Tongue (tissue), 2 donors: ENCODE results near the gene SCAPER. TPM values are rescaled to one million over a fixed set of nuclear protein-coding genes. Genes with fewer than 3 reads are reported as not detected.

Experiments
- DNase-seq: peaks from one replicate; pipeline ENCODE4 v3.0.0-alpha.2; 2015
- total RNA-seq: library from RNA; depleted of rRNA; stranded (reverse); fragments of >200 nt; gene quantifications from one replicate; pipeline ENCODE4 v1.2.3, GENCODE V29; 2014

Gene SCAPER
- total RNA-seq, 1 donor from 2014 or later: 40.3 TPM

- DNase-seq: no peak
These were observed 546.7 kb downstream of the SCAPER start for GRCh38 chr15:76358453-76358852.

- no peak for DNase-seq
These were observed 550.2 kb downstream of the SCAPER start for GRCh38 chr15:76354823-76355440.

GRCh38 chr15:76353903-76354302 lies 551.2 kb downstream of the SCAPER start:
- DNase-seq: no peak

GRCh38 chr15:76353023-76353577 lies 552.0 kb downstream of the SCAPER start:
- DNase-seq: no peak

GRCh38 chr15:76349301-76350070 lies 555.7 kb downstream of the SCAPER start:
- DNase-seq: no peak

DNA sequence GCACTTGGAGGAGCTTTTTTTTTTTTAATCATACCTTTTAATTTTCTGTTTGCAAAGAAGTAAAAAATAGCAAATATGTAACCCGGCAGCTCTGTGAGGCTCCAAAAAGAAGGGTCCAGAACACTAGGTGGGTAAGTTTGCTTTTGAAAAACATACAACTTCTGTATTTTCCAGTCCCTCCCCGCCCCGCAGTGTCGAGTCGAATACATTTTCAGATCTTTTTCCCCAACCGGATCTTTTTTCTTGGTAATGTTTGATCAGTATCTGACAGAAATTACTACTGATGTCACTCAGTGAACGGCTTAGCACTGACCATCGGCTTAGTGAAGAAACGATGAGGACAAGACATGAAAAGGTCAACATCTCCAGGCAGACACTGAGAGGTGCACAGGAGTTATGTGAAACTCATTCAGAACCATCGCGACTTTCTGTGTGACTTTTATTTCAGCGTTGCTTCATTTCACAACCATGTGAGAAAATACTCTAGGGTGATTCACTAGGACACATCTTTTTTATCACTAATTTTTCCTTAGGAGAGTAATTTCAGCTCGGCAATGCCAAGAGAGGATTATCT lies 557.6 kb downstream of the SCAPER start:
- peak; percentile 42 for DNase-seq

- peak; percentile 45 for DNase-seq
These were observed 558.3 kb downstream of the SCAPER start for GRCh38 chr15:76346669-76347481.

GRCh38 chr15:76345880-76346668 lies 559.1 kb downstream of the SCAPER start:
- DNase-seq: peak; percentile 65

GRCh38 chr15:76345583-76345879 lies 559.6 kb downstream of the SCAPER start:
- no peak for DNase-seq

DNA sequence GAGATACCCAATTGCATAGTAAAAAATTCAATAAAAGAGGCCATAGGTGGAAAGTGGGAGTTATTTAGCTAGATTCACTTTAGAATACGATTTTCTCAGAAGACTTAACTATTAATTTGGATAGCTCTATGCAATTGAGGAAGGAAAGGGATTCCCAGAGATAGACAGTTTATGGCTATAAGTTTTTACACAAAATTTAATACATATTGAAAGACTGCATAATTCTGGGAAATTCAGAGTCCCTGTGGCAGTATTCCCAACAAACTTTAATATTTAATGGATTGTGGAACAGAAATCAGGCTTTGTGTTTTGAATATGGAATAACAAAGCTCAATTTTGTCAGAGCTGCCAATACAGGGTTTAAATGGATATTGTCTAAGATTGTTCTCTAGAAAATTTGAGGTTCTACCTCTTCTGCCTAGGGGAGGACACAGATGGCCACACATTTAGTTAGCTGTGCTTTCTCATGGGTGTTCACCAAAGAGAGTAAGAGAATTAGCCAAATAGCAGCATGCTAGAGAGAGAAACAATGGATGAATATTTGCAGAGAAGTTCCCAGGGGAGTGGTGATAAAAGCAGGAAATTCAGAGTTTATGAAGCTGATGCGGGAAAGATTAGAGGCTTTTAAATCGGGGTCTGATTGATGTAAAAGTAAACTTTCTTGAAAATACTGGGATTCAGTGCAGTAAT lies 560.1 kb downstream of the SCAPER start:
- peak; percentile 43 for DNase-seq

DNA sequence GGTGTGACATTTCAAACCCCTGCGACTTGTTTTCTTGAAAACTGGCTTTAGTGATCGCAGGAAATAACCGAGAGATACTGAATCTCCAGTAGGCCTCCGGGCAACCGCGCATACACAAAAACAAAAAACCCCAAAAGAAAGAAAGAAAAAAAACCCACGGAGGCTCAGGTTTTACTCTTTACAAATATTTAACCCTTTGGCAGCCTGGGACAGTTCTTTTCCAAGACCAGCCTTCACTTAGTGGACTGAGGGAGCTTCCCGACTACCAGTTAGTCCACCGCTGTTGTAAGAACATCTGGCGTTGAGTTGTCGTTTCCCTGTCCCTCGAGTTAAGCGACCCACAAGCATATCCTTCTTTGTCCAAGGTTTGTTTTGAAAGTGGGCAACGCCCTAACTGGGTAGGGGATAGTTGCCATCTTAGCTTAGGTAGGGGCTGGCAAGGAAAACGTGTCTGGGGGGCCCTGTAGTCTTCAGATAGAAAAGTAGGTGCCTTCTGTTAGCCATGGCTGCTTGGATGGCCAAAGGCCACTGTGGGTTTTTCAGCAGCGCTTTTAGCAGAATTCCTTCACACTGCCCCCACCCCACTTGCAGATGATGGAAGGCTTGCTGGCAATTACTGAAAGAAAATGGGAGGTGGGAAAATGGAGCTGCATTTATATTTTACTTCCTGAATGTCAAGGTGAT lies 561.7 kb downstream of the SCAPER start:
- peak; percentile 30 for DNase-seq

DNA sequence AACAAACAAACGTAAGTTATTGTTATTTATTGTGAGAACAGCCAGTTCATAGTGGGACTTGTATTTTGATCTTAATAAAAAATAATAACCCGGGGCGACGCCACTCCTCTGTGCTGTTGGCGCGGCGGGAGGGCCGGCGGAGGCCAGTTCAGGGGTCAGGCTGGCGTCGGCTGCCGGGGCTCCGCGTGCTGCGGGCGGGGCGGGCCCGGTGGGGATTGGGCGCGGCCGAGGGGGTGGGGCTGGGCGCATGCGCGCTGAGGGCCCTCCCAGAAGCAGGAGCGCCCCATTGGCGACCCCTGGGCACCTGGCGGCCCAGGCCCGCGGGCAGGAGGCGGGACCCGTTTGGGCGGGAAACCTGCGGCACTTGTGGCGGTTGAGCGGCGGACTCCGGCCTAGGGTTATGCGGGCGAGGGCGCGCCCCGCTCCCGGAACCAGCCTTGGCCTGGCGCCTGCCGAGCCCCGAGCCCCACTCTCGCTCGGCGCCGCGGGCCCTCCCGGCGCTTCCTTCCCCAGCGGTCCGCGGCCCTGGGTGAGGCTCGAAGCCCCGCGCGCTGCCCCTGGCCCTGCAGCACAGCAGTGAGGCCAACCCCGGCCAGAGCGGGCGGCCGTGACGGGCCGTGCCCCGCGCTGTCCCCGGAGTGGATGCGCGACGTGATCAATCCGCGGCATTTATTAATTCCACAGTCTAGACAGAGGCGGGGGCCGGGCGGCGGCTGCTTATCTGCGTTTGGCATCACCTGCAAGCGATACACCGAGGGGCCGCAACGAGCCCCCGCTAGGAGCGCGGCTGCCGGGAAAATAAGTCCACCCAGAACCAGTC lies 562.5 kb downstream of the SCAPER start:
- peak; percentile 30 for DNase-seq

DNA sequence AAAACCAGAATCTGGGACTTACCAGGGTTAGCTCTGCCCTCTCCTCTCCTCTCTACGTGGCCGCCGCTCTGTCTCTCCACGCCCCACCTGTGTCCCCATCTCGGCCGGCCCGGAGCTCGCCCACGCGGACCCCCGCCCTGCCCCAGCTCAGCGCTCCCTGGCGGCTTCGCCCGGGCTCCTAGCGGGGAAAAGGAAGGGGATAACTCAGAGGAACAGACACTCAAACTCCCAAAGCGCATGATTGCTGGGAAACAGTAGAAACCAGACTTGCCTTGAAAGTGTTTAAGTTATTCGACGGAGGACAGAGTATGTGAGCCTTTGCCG lies 563.1 kb downstream of the SCAPER start:
- peak; percentile 36 for DNase-seq

- no peak for DNase-seq
These were observed 563.6 kb downstream of the SCAPER start for GRCh38 chr15:76341366-76342057.

- DNase-seq: peak; percentile 44
These were observed 564.3 kb downstream of the SCAPER start for GRCh38 chr15:76340803-76341365.

DNA sequence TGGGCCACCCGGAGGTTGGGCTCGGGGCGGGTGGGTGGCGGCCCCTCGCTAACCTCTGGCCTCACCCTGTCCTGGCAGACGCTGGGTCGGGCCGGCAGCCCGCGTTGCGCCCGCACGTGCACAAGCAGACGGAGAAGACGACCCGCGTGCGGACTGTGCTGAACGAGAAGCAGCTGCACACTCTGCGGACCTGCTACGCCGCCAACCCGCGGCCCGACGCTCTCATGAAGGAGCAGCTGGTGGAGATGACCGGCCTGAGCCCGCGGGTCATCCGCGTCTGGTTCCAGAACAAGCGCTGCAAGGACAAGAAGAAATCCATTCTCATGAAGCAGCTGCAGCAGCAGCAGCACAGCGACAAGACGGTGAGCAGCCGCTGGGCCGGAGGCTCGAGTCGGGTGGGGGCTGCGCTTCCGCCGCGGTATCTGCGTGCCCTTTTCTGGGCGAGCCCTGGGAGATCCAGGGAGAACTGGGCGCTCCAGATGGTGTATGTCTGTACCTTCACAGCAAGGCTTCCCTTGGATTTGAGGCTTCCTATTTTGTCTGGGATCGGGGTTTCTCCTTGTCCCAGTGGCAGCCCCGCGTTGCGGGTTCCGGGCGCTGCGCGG lies 564.8 kb downstream of the SCAPER start:
- DNase-seq: peak; percentile 66

- DNase-seq: peak; percentile 49
These were observed 565.6 kb downstream of the SCAPER start for GRCh38 chr15:76339305-76340197.
